ENCODE results near the gene TTLL8.

The TTLL8 gene

DNA sequence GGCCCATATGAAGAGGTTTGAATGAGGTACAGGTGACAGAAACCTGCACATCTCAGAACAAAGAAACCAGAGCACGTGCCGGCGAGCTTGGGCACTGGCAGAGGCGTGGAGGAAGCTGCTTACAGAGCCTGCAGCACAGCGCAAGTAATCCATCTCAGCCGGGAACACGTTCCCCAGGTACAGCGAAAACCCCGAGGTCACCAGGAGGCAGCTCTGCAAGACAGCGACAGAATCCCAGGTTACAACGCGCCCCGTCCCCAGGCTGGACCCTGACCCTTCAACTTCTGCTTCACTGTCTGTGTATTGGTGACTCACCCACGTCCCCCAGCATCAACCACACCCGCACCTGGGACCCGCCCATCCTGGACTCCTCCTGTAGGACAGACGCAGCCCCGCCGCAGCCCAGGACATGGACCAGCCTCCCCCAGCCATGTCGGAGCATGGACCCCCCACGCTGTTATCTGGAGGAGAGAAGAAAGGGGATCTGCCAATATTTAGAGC lies 24.9 kb upstream of the TTLL8 start:
- no peak for DNase-seq

- no peak for DNase-seq
Measured at GRCh38 chr22:50082197-50082715, 24.2 kb upstream of the TTLL8 start.

- no peak for DNase-seq
Measured at GRCh38 chr22:50081426-50082196, 23.5 kb upstream of the TTLL8 start.

GRCh38 chr22:50080077-50080465 lies 22.0 kb upstream of the TTLL8 start:
- DNase-seq, result no peak

DNA sequence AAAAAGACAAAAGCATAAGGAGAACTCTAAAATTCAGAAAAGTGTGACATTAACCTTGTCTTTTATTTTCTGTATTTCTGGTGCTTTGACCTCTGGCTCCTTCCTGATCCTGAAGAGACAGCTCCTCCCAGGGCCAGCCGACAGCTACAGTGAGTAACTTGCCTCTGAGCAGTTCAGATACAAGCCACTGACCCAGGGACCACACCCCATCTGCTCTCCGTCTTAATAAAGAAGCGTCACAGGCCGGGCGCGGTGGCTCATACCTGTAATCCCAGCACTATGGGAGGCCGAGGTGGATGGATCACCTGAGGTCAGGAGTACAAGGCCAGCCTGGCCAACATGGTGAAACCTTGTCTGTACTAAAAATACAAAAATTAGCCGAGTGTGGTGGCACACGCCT lies 20.7 kb upstream of the TTLL8 start:
- DNase-seq, result no peak

- DNase-seq, result no peak
Measured at GRCh38 chr22:50078246-50078645, 20.1 kb upstream of the TTLL8 start.

GRCh38 chr22:50076646-50077535 lies 18.8 kb upstream of the TTLL8 start:
- DNase-seq, result no peak

GRCh38 chr22:50074551-50075530 lies 16.7 kb upstream of the TTLL8 start:
- no peak for DNase-seq

GRCh38 chr22:50074056-50074455 lies 16.0 kb upstream of the TTLL8 start:
- no peak for DNase-seq

DNA sequence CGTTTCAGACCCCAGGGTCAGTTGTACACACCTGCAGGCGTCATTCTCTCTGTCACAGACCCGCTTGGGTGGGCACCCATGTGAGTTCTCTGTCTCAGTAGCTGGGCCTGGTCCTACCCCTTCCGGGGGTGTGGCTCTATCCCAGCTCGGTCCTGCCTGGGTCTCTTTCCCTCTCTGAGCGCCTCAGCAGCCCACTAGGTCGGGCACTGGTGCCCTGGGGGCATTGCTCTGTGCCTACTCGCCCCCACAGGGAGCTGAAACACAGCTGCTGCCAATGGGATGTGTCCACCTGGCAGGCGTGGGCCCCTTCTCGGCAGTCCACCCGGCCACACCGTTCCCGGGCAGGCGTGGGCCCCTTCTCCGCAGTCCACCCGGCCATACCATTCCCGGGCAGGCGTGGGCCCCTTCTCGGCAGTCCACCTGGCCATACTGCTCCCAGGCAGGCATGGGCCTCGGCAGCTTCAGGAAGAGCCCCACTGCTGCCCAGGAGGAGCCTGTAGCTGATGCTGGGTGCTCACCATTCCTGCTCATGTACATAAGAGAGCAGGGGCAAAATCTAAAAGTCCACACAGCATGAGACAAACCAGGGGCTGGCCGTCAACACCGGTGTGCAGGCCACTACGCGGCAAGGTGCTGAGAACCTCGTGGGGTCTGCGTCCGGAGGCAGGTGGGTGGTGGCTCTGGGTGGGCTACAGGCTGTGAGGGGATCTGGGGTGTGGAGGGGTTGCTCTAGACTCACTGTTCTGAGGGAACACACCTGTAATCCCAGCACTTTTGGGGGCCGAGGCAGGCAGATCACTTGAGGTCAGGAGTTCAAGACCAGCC lies 14.8 kb upstream of the TTLL8 start:
- DNase-seq, result no peak

- DNase-seq, result no peak
Measured at GRCh38 chr22:50072167-50072555, 14.1 kb upstream of the TTLL8 start.

GRCh38 chr22:50071432-50072166 lies 13.5 kb upstream of the TTLL8 start:
- no peak for DNase-seq

DNA sequence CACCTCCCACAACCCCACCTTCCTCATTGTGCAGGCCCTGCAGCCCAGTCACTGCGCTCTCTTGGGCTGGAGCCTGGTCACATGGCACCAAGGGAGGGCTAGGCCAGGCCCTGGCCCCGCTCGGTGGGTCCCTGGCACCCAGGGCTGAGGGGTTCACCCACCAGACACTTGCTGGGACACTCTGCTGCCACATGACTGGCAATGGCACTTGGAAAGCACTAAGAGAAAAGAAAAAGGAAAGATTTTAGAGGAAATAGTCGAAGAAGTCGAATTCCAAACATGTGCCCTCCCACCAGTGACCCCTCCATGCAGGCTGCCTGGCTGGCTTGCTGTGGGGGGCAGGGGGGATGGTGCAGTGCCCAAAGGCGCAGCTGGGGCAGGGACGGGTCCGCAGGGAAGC lies 12.3 kb upstream of the TTLL8 start:
- no peak for DNase-seq

DNA sequence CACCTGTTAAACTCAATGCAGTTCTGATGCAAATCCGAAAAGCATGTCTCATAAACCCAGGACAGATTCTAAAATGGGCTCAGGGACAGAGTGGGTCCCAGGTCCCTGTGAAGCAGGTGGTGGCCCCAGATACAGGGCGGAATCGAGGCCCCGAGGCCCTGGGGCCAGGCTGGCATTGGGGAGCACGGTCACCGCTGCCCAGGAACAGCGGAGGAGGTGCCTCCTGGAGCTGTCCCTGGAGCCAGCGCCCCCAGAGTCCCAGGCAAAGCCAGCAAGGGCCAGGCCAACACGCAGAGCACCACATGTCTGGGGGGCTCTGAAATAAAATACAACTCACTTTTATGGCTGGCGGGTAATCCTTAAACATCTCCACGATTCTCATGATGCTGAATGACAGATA lies 10.0 kb upstream of the TTLL8 start:
- DNase-seq, result no peak

DNA sequence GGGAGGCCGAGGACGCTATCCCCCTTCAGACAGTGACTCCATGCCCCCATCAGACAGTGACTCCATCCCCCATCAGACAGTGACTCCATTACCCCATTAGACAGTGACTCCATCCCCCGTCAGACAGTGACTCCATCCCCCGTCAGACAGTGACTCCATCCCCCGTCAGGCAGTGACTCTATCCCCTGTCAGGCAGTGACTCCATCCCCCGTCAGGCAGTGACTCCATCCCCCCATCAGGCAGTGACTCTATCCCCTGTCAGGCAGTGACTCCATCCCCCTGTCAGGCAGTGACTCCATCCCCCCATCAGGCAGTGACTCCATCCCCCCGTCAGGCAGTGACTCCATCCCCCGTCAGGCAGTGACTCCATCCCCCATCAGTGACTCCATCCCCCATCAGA lies 9.1 kb upstream of the TTLL8 start:
- no peak for DNase-seq

GRCh38 chr22:50064453-50064852 lies 6.4 kb upstream of the TTLL8 start:
- DNase-seq, result no peak

DNA sequence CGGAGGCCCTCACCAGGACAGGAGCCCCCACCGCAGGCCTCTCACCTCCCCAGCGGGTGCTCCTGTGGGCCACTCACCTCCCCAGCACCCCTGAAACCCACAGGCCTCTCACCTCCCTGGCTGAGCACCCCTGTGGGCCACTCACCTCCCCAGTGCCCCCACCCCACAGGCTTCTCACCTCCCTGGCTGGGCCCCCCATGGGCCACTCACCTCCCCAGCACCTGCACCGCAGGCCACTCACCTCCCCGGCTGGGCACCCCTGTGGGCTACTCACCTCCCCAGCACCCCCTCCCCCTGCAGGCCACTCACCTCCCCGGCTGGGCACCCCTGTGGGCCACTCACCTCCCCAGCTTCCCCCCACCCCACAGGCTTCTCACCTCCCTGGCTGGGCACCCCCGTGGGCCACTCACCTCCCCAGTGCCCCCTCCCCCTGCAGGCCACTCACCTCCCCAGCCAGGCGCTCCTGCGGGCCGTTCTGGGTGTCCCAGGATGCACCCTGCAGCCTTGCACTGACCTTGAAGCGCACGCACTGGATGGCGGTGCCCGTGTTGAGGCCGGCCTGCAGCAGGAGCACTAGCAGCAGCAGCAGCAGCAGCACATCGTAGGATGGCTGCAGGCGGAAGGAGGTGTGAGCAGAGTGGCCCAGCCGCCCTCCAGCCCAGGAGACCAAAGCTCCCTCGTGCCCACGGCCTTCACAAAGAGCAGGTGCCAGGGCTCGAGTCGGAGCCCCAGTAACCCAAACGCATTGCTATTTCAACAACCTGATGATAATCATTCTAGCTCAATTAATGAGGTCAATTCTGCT lies 5.7 kb upstream of the TTLL8 start:
- no peak for DNase-seq

DNA sequence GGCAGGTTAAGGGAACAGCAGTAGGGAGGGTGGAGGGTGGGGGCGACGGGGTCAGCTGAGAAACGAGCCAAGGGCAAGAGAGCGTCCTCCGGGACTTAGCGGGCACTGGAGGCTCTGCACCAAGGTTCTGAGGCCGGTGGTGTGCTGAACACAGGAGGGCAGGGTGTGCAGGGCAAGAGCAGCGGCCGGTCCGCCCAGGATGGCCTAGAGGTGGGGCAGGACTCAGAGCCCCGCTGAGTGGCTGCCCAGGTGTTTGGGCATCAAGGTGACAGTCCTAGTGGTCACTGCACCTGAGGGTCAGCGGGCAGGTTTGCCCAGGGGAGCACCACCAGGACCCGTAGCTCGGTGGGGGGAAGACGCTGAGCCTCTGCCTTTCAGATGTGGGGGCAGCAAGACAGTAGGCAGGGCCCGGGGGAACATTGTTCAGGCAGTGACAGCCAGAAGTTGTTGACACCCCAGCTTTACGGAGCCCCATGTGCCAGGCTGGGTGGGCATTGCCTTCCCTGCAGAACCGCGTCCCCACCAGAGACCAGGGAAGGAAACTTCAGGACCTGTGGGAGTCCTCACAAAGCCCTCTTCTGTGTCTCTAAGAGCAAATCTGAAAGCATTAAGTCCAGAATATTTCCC lies 4.5 kb upstream of the TTLL8 start:
- no peak for DNase-seq

DNA sequence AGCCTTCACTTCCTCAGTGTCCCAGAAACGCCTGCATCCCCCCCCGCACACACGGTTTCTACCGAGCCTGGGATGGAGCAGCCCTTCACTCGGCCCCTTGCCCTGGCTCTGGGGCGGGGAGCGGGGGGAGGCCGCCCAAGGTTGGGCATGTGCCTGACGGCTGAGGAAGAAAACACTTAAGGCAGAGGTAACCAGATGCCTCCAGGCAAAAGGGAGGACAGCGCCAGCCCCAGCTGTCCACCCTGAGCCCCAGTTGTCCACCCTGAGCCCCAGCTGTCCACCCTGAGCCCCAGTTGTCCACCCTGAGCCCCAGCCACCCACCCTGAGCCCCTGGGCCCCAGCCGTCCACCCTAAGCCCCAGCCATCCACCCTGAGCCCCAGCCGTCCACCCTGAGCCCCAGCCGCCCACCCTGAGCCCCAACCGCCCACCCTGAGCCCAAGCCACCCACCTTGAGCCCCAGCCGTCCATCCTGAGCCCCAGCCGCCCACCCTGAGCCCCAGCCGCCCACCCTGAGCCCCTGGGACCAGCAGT lies 3.8 kb upstream of the TTLL8 start:
- no peak for DNase-seq
